GM19023 (cell line): Measurements from ENCODE around the gene CYTH3.
"Not testable (repeated sequence)": the region's sequence is repeated elsewhere in the genome, so short reads cannot be mapped to it uniquely, and the experiment has no call there.

Source experiments
- ATAC-seq: cut with Tn5 transposase; IDR thresholded peaks from one replicate; pipeline ENCODE4 v1.9.1; 2021; ENCODE audit warnings: mild to moderate bottlenecking, moderate library complexity; ENCODE audit not compliant: unreplicated experiment

The CYTH3 gene, protein sequence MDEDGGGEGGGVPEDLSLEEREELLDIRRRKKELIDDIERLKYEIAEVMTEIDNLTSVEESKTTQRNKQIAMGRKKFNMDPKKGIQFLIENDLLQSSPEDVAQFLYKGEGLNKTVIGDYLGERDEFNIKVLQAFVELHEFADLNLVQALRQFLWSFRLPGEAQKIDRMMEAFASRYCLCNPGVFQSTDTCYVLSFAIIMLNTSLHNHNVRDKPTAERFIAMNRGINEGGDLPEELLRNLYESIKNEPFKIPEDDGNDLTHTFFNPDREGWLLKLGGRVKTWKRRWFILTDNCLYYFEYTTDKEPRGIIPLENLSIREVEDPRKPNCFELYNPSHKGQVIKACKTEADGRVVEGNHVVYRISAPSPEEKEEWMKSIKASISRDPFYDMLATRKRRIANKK

DNA sequence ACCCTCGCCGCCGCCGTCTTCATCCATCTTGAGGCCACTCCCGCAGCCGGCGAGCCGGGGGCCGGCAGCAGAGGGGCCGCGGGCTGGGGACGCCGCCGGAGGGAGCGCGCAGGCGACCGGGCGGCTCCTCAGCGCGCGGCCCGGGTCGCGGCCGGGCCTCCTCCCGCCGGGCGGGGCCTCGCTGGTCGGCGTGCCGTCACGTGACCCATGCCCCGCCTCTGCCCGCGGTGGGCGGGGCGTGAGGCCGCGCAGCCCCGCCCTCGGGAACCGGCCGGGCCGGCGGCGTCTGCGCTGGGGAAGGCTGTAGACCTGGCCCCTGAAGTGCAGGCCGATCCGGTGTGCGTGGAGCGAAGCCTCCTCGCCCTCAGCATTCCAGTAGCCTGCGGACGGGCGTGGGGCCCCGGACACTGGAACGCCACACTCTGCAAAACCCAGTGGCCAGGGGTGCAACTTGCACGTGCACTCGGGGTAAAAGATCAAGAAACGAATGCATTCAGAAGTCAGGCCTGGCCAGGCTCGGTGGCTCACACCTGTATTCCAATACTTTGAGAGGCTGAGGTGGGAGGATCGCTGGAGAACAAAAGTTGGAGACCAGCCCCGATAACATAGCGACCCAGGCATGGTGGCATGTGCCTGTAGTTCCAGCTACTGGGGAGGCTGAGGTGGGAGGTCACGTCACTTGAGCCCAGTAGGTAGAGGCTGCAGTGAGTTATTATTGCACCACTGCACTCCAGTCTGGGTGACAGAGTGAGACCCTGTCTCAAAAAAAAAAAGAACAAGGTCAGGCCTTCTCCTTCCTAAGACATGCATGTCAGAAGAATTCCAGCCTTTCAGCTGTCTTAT is at the start of gene CYTH3:
Gene CYTH3, minus strand, starts transcription at position 144 of the 843 bp plus-strand sequence. Its CDS starts 117 bp downstream, at position 27.
- peak; percentile 82 for ATAC-seq

DNA sequence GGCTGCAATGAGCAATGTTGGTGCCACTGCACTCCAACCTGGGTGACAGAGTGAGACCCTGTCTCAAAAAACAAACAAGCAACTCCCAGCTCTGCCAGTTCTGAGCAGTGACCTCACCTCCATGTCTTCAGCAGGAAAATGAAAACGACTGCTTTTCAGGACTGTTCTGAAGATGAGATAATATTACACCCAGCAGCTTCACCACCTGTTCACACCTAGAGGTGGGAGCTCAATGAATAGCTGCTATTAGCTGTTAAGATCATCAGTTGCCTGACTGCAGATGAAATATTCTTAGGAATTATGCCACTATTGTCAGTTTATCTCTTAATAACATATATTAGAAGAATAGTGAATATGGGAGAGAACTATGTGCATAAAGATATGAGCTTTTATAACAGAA is 48.4 kb upstream of the CYTH3 start:
- ATAC-seq: no peak

DNA sequence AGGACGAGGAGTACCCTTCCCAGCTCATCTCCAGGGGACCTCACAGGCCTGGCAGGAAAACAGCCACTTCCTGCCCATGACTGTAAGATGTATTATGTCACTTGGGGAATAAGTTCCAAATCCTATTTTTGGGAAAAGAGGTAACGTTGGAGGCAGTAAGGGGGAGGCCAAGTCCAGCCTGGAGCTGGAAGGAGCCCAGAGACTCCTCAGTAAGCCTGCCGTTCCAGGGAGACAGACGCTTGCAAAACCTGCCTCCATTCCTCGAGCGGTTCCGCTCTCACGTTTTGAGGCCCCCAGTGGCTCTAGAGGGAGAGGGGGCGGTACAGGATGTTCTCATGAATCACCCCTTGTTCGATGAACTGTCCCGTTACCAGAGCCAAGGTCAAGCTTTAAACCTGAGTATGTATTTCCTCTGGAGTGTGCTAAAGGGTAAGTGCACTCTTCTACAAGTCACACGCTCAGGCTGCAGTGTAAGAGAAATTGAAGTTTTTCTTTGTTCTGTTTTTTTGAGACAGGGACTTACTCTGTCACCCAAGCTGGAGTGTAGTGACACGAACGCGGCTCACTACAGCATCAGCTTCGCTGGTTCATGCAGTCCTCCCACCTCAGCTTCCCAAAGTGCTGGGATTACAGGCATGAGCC is 45.5 kb upstream of the CYTH3 start:
- ATAC-seq: no peak

DNA sequence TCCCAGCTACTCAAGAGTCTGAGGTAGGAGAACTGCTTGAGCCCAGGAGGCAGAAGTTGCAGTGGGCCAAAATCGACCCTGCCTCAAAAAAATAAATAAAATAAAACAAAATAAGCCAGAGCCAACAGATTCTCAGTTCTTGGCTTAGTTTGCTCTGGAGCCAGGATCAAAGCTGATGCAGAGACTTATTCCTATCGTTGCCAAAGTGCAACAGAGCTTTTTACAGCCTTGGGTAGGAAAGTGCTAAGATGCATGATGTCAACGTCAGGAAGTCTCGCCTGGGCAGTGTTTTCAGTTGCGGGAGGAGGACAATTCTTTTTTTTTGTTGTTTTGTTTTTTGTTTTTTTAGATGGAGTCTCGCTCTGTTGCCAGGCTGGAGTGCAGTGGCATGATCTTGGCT is 43.8 kb upstream of the CYTH3 start:
- ATAC-seq: no peak

DNA sequence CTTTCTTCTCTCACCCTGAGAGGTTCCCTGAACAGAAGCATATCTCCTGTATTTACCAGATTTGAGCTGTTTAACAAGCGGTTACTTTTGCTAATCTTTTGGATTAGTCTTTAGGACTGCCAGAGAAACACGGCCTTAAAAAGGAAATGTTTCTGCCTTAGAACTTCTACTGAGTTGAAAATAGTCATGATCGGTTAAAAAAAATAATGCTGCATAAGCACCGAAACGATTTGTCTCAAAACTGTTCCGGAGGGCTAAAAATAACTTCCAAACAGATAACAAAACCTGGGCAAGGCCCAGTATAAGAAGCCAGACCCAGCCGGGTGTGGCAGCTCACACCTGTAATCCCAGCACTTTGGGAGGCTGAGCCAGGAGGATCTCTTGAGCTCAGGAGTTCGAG is 43.3 kb upstream of the CYTH3 start:
- no peak for ATAC-seq

DNA sequence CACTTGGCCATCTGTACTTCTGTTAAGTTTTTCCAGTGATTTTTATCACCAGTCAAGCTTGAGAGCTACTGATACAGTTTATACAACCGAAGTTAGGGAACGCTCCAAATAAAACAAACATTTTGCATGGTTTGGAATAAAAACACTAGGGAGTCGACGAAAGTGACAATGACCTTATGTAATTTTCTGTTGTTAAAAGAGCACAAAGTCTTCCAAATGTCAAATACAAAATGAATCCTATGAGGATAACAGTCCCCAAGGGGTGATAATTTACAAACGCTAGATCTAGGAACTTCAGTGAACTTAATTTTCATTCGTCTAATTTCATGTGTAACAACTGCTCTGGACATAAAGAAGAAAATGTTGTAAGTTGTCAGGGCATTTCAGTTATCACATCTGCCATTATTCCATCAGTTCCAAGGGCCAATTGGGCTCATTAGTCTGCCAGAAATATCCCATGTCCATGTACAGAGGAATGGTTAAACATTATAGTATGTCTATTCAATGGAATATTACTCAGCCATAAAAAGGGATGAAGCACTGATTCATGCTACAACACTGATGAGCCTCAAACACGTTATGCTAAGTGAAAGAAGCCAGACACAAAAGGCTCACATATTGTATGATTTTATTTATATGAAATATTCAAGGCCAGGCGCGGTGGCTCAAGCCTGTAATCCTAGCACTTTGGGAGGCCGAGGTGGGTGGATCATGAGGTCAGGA is 38.0 kb upstream of the CYTH3 start:
- no peak for ATAC-seq

DNA sequence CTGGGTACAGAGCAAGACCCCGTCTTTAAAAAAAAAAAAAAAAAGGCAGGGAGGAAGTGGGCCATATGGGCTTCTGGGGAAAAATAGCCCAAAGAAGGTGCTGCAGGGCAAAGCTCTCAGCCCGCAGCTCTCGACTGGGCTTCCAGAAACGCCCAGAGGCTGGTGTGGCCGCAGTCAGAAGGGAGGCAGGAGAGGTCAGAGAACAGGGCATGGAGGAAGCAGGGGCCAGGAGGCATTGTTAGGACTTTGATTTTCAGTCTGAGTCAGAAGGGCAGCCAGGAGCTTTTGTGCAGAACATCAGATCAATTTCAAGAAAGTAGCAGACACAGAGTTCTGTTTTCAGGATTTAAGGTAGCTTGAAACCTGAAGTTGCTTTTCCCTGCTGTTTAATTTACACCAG is 35.3 kb upstream of the CYTH3 start:
- no peak for ATAC-seq

DNA sequence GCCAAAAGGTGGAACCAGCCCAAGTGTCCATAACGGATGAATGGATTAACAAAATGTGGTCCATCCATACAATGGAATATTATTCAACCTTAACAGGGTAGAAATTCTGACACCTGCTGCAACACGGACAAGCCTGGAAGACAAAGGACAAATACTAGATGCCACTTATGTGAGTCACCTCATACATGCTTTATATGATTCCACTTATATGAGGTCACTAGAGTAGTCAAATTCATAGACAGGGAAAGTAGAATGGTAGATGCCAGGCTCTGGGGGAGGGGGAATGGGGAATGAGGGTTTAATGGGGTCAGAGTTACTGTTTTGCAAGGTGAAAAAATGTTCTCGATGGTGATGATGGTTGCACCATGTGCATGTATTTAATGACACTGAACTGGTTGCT is 34.0 kb upstream of the CYTH3 start:
- ATAC-seq: no peak

DNA sequence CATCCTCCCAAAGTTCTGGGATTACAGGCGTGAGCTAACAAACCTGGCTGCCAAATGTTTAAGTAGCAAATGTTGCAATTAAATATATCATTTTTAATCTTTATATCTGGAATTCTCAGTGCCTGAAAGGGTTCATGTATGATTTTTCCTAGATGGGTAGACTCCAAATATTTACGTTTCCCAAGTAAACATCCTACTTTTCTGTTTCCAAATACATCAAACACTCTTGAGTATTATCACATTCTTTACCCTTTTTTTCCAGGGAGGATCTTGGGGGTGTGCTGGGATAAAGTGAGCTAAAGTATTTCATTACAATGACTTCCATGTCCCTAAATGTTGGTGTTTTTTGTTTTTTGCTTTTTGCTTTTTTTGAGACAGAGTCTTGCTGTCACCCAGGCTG is 32.9 kb upstream of the CYTH3 start:
- no peak for ATAC-seq

DNA sequence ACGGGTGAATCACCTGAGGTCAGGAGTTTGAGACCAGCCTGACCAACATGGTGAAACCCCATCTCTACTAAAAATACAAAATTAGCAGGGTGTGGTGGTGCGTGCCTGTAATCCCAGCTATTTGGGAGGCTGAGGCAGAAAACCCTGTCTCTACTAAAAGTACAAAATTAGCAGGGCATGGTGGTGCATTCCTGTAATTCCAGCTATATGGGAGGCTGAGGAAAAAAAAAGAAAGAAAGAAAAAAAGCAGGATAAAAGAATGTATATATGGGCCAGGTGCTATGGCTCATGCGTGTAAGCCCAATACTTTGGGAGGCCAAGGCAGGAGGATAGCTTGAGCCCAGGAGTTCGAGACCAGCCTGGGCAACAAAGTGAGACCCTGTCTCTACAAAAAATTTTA is 29.0 kb upstream of the CYTH3 start:
- ATAC-seq: not testable (repeated sequence)

DNA sequence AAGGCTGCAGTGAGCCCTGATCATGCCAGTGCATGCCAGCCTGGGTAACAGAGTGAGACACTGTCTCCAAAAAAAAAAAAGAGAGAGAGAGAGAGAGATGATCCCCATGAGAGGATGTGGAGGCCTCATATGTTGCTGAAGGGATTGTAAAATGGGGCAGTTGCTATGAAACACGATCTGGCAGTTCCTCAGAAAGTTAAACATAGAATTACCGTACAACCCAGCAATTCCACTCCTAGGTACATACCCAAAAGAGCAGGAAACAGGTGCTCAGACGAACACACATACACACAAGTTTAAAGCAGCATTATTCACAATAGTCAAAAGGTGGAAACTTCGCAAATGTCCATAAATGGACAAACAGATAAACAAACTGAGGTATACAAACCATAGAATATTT is 27.4 kb upstream of the CYTH3 start:
- ATAC-seq: no peak

DNA sequence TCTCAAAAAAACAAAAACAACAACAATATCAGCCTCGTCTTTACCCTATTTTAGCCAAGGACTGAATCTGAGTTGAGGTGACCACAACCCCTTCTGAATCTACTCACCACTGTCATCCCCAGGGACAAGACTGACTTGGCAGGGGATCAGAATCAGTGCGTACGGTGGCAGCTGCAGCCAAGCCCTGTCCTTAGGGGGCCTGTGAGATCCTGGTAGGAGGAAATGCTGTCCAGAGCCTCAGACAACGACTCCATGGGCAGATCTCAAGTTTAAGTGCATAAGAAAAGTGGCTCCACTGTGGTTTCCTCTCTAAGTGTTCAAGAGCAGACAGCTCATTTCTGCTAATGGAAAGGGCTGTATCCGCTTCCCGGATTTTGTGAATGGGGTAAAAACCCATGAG is 22.4 kb upstream of the CYTH3 start:
- no peak for ATAC-seq

DNA sequence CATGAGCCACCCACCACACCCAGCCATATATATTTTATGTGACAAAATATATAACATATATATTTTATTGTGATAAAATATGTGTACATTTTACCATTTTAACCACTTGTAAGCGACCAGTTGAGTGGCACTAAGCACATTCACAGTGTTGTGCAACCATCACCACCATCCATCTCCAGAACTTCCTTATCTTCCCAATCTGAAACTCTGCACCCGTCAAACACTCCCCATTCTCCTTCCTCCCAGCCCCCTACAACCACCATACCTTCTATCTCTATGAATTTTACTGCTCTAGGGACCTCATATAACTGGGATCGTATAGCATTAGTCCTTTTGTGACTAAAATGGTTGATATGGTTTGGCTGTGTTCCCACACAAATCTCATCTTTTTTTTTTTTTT is 20.8 kb upstream of the CYTH3 start:
- ATAC-seq: no peak

DNA sequence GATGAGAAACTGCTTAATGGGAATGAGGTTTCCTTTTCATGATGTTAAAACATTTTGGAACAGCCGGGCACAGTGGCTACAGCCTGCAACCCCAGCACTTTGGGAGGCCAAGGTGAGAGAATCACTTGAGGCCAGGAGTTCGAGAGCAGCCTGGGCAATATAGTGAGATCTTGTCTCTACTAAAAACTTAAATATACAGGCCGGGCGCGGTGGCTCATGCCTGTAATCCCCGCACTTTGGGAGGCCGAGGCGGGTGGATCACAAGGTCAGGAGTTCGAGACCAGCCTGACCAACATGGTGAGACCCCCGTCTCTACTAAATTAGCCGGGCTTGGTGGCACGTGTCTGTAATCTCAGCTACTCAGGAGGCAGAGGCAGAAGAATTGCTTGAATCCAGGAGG is 19.5 kb upstream of the CYTH3 start:
- ATAC-seq: not testable (repeated sequence)

DNA sequence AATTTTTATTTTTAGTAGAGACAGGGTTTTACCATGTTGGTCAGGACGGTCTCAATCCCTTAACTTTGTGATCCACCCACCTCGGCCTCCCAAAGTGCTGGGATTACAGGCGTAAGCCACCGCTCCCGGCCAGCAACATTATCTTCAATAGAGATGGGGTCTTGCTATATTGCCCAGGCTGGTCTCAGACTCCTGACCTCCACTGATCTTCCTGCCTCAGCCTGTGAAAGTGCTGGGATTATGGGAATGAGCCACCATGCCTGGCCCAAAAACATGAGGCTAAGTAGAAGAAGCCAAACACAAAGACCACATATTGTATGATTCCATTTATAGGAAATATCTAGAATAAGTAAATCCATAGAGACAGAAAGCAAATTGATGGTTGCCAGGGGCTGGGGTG is 19.1 kb upstream of the CYTH3 start:
- no peak for ATAC-seq

DNA sequence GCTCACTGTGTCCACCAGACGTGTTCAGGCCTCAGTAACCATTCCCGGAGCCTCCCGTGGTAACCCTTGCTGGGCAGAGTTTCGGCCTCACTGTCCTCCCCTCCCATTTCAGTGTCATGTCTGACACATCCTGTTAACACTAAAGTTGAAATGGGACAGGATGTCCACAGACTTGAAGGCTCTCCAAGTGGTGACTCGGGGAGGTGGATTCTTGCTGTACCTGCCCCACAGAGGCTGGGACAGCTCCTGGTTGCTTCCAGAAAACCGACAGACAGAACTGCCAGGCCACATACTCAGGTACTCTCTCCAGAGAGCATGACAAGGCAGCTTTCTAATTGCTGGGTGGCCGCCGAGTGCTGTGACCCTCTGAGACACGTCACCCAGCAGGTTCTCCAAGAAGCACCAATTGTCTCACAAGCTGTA is 17.9 kb upstream of the CYTH3 start:
- ATAC-seq: no peak

DNA sequence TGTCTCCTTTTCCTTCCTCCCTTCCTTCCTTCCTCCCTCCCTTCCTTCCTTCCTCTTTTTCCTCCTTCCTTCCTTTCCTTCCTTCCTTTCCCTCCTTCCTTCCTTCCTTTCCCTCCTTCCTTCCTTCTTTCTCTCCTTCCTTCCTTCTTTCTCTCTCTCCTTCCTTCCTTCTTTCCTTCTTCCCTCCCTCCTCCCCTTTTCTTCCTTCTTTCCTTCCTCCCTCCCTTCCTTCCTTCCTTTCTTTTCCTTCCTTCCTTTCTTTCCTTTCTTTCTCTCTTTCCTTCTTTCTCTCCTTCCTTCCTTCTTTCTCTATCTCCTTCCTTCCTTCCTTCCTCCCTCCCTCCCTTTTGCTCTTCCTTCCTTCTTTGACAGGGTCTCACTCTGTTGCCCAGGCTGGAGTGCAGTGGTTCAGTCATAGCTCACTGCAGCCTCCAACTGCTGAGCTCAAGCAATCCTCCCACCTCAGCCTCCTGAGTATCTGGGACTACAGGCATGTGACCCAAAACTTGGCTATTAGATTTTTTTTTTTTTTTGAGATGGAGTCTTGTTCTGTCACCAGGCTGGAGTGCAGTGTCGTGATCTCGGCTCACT is 15.9 kb upstream of the CYTH3 start:
- no peak for ATAC-seq

DNA sequence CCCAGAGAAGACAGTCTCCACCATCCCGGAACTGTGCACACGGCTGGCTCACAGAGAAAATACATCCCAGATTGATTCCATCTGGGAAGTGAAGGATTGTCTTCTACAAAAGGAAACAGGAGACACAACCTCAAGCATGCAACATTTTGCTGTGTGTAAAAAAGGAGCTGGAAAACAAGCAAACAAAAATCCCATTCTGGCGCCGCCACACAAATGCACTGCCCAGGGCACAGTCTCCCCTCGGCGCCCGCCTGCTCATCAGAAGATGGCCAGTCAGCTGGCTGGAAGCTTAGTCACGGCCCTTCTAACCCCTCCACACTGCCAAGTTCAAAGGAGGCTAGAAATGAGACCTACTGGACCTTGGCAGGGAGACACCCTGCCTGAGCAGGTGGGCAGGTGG is 14.1 kb upstream of the CYTH3 start:
- no peak for ATAC-seq

DNA sequence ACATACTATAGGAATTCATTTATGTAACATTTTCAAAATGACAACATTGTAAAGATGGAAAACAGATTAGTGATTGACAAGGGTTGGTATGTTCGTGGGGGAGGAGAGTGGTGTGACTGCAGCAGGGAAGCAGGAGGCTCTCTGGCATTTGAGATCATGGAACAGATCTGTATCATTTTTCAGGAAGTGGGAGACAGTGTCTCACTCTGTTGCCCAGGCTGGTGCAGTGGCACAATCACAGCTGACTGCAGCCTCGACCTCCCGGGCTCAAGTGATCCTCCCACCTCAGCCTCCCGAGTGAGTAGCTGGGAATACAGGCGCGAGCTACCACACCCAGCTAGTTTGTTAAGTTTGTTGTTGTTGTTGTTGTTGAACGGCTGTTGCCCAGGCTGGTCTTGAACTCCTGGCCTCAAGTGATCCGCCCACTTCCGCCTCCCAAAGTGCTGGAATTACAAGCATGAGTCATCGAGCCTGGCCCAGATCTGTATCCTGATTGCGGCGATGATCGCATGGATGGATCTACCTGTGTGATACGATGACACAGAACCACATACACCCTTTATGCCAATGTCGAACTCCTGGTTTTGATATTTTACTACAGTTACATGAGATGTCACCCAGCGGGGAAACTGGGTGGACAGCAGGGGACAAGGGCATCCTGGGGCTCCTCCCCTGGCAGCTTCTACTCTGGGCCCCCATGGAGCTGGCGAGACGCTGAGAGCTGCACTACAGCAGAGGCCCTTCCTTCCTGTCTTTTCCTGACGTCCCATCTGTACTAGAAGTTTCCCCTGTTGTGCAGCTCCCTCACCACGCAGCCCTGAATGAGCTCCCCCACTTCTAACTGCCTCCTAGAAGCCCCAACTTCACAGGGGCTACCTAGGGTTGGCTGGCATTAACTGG is 12.3 kb upstream of the CYTH3 start:
- ATAC-seq: no peak

DNA sequence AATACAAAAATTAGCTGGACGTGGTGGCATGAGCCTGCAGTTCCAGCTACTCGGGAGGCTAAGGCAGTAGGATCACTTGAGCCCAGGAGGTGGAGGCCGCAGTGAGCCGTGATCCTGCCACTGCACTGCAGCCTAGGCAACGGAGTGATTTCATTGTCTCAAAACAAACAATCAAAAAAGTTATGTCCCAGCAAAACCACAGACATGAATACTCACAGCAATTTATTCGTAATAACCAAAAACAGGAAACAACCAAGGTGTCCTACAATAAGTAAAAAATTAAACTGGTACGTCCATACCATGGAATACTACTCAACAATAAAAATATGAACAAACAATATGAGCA is 11.6 kb upstream of the CYTH3 start:
- no peak for ATAC-seq
